HG03095 (cell line): ENCODE data around the gene FRY.

ENCODE experiments used
- ATAC-seq: cut with Tn5 transposase; IDR thresholded peaks from one replicate; pipeline ENCODE4 v1.9.1; 2021; ENCODE audit warnings: moderate library complexity; ENCODE audit not compliant: unreplicated experiment

Gene FRY

DNA sequence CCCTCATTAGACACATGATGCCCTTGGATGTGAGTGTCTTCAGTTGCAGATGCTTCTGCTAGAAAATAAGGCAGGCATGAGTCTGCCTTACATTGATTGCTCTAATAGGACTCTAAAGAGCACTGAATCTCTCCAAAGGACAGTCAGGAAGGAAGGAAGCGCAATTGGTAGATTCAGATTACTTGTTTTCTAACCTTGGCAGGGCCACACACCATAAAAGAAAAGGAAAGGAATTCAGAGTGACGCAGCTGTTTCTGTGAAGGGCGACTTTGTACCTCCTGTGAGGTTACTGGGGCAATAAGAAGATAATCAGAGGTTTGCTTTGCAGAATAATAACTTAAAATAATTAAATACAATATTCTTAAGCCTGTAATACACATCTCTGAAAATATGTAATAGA, 48.0 kb downstream of the FRY start:
- ATAC-seq = no peak

- ATAC-seq = no peak
Measured at GRCh38 chr13:32080328-32080744, 48.8 kb downstream of the FRY start.

GRCh38 chr13:32081591-32081990, 50.0 kb downstream of the FRY start:
- no peak for ATAC-seq

DNA sequence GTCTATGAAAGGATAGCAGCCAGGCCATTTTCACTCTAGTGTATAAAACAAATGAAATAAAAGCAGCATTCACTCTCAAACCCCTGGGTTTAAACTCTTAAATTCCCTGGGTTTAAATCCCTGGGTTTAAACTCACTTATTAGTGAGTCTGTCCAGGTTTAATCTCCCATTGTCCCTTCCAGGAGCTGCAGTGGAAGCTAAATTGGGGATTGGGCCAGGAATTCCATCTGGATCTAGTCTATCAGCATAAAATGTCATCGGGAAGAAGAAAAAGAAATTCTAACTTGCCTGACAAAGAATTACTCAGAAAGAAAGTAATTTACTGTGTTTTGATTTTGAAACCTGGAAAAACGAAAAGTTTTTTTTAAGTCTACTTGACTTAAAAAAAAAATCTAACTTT, 54.8 kb downstream of the FRY start:
- ATAC-seq = no peak

GRCh38 chr13:32086791-32087441, 55.3 kb downstream of the FRY start:
- ATAC-seq = no peak

DNA sequence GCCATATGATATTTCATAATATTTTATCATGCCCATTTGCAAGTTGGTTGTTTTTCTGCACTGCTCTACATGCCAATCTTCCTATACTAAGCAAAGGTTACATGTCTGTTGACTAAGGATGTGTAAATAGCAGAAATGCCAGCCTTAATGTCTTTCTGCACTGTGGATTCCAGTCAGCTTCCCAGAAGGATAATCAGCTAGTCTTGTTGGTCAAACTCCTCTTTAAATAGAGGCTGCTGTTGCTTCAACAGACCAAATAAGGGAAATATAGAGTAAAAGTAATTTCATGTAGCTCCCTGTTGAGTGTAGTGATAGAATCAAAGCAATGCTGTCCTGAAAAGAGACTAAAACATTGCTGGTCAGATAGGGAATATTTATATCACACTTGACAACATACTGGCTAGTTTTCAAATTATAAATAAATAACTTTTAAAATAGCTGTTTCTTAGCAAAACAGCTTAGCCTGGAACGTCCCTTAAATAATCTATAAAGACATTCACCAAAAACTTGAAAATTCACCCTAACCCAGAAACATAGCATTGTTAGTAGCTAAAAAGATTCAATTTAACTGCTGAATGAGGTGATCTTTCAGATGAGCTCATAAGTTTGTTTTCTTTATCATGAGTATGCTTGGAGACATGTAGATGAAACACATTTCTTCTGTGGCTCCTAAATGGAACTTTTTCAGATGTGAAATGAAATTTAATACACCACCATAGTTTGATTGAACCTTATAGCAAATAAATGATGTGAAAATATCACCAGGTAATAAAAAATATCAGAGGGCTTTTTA, 56.6 kb downstream of the FRY start:
- ATAC-seq = no peak

DNA sequence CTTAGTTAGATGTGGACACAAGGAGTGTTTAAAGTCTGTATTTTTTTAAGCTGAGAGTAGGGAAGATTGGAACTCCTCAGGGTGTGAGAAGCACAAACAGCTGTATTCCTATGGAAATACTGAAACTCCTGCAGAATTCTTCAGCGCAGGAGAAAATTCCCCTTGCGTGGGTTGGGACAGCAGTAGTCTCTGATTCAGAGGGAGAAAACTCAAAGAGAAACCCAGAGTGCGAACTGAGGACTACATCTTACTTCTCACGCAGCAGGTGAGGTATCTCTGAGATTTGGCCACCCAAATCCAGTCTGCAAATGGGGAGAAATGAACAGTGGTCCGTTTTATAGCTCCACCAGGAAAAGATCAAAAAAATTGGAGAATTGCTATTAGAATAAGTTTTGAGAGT, 60.9 kb downstream of the FRY start:
- ATAC-seq = no peak

- ATAC-seq = no peak
Measured at GRCh38 chr13:32093006-32093405, 61.4 kb downstream of the FRY start.

DNA sequence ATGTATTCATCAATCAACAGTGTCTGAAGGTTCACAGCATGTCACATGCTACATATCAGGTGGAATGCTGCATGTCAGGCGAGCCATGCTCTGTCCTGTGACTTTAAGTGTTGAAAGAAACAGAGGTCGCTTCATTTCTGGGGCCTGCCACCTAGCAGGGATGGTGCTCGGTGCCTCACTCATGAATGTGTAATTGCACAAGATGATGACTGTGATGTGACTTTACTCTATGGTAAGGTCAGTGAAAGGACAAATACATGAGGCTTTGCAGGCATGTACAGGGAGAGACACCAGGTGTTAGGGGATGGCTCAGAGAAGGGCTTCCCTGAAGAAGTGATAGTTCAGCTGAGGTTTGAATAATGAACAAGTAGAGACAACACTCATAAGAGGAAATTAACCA, 66.7 kb downstream of the FRY start:
- ATAC-seq = no peak

DNA sequence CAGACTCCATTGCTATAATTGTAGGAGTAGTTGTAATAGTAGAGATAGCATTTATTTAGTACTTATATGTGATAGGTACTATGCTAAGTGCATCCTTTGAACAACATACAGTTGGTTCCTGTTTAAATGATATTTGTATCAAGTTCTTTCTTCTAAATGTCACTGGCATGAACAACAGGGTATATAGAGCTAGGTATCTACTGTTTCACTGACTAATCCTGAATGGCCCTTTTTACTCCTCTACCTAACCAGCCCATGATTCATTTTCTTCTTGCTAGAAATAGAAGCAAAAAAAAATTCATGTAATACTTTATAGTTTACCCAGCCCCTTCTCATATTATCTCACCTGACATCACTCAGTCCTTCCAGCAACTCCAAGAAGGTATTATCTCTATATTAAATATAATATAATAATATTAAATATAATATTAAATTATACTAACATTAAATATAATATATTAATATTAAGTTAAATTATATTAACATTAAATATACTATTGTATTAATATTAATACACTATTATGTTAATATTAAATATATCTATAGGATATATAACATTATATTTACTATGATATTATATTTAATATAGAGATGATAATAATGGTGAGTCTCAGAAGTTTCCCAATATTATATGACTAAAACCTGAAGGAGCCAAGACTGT, 74.2 kb downstream of the FRY start:
- no peak for ATAC-seq

DNA sequence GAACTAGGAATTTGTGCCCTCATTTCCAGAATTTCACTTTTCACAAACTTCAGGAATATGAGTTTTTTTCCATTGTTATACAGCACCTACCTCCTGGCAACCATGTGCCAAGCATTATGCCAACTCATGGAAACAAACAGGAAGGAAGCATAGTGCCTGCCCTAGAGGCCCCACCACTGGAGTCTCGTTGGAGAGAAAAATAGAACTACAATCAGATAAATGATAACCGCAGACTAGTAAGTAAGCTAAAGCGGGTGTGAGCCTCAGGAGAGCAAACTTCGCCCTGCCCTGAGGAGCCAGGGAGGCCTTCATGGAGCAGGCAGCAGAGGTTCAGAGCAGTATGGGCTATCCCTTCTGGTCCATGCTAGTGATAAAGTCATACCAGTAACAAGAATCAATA, 75.9 kb downstream of the FRY start:
- ATAC-seq = no peak

- no peak for ATAC-seq
Measured at GRCh38 chr13:32107973-32108372, 76.4 kb downstream of the FRY start.

DNA sequence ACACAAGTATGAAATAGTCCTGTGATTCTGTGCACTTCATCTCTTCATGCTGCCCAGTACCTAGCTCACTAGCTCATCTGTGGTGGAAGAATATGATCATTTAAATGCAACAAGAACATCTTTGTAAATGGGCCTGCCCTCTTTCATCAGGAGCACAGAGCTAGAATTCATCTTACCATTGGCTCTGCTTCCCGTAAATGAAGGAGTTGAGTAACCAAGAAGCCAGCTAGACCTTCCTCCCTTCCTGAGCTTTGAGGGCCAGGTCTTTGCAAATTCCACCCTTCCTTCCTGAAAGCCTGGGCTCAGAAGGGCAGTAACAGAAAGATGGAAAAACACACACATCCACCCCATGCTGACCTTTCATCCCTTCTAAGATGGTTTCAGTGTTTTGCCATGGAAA, 82.0 kb downstream of the FRY start:
- ATAC-seq = no peak

GRCh38 chr13:32114284-32114950, 82.8 kb downstream of the FRY start:
- ATAC-seq = no peak

DNA sequence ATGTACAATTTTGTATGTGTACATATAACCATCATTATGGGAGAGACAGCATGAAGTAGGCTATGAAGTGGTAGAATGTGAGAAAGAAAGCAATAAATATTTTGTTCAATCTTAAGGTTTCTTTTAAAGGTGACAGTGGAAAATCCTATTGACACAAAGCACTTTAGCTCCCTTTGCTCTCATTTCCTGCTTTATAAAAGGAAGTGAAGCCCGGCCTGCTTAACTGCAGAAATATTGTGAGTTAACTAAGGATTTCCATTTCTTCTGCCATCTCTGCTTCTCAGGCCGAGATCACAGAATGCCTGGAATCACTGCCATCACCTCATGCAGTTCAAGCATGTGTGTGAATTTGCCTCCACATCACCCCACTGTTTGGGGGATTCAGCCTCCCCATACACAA, 83.5 kb downstream of the FRY start:
- ATAC-seq = no peak

- ATAC-seq = no peak
Measured at GRCh38 chr13:32116210-32116609, 84.6 kb downstream of the FRY start.

DNA sequence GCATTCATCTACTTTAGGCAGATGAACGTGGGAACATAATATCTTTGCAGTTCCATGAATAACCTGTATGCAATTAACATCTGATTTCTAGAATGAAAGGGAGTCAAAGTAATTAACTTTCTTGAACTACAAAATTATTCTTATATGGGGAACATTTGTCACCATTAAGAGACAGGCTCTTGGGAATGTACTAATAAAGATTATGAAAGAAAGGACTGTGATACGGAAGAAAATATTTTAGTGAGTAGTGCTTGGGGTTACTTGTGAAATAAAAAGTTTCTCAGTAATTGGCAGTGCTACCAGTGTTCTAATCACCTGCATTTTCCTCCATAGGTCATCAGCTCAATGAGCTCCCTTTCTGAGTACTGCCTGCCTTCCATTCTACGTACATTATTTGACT, 85.4 kb downstream of the FRY start:
- no peak for ATAC-seq

DNA sequence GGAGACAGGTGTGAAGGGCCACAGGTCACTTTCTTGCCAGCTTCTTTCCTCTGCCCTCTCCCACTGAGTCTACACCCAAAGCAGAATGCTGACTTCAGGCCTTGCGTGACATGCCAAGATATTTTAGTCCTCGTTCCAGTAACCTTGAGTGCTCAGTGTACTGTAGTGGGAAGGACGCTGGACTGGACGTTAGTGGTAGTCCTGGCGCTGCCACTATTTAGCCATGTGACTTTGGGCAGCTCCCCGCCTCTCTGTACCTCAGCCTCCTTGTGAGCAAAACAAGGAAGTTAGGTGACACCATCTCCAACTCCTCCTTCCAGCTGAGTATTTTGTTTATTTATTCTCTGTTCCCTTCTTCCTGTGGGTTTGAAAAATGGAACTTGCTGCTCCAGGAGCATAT, 86.1 kb downstream of the FRY start:
- no peak for ATAC-seq

DNA sequence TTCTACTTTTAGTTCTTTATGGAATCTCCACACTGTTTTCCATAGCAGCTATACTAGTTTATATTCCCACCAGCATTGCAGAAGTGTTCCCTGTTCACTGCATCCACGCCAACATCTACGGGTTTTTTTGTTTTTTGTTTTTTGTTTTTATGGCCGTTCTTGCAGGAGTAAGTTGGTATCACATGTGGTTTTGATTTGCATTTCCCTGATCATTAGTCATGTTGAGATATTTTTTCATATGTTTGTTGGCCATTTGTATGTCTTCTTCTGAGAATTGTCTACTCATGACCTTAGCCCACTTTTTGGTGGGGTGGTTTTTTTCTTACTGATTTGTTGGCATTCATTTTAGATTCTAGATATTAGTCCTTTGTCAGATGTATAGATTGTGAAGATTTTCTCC, 89.7 kb downstream of the FRY start:
- no peak for ATAC-seq

- no peak for ATAC-seq
Measured at GRCh38 chr13:32124743-32125142, 93.2 kb downstream of the FRY start.

- ATAC-seq = no peak
Measured at GRCh38 chr13:32125221-32125689, 93.7 kb downstream of the FRY start.

DNA sequence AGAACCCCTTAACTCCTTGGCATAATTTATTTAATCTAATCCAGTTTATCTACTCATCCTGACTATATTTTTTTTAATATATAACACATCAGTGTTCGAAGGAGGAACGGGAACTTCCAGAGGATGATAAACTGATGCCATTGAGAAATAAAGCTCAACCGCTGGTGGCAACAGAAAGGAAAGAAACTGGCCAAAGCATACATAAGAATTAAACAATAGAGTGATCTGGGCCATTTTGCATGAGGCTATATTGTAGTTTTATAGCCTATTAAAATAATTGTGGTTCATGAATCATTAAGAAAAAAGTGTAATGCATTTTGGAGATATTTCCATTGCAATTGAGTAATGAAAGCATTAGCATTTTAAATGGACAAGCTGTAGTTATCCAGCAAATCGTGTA, 94.2 kb downstream of the FRY start:
- ATAC-seq = no peak
